Uterus (tissue), 4 donors: ENCODE measurements around the gene PEPD. TPM values are rescaled to one million over a fixed set of nuclear protein-coding genes. Genes with fewer than 3 reads are reported as not detected.

Experiments
- DNase-seq, 2 donors: peaks; one replicate each; pipeline ENCODE4 v3.0.0-alpha.2; 2019 to 2020
- H3K27ac ChIP-seq, 2 donors: fragments of 200-600 bp; sonication (generic); 1 replicate in 1 of 2; 2 replicates in 1 of 2; pipeline ENCODE4 v1.5.1; 2016 to 2018
- H3K27me3 ChIP-seq, 2 donors: fragments of 200-600 bp; sonication (generic); one replicate each; pipeline ENCODE4 v1.5.1; 2018 to 2019; ENCODE audit warnings: control low read depth in 1 of 2
- H3K36me3 ChIP-seq, 2 donors: fragments of 200-600 bp; sonication (generic); one replicate each; pipeline ENCODE4 v1.5.1; 2019; ENCODE audit warnings: control low read depth in 1 of 2
- H3K4me1 ChIP-seq, 2 donors: fragments of 200-600 bp; sonication (generic); one replicate each; pipeline ENCODE4 v1.5.1; 2018 to 2019; ENCODE audit warnings: control low read depth in 1 of 2
- H3K4me3 ChIP-seq, 2 donors: fragments of 200-600 bp; sonication (generic); 1 replicate in 1 of 2; 2 replicates in 1 of 2; pipeline ENCODE4 v1.5.1; 2018 to 2019; ENCODE audit warnings: mild to moderate bottlenecking in 1 of 2
- H3K9me3 ChIP-seq, 2 donors: fragments of 200-600 bp; sonication (generic); one replicate each; pipeline ENCODE4 v1.5.1; 2019; ENCODE audit warnings: control low read depth in 1 of 2
- CTCF ChIP-seq, 4 experiments: fragments of 200-600 bp in 2 of 4; fragments of 450-650 bp in 2 of 4; sonication (generic) in 2 of 4; IDR thresholded peaks; one replicate each; pipeline ENCODE4 v1.5.1; 2016 to 2019; ENCODE audit warnings: antibody characterized with exemption in 4 of 4, mild to moderate bottlenecking in 2 of 4, moderate library complexity in 1 of 4
- POLR2A ChIP-seq, 2 donors: fragments of 450-650 bp; IDR thresholded peaks; one replicate each; pipeline ENCODE4 v1.6.1; 2016; ENCODE audit warnings: antibody characterized with exemption in 2 of 2, mild to moderate bottlenecking in 1 of 2, moderate library complexity in 1 of 2
- intact Hi-C: fragments of 100-400 bp; cut with DNase I; formaldehyde crosslinking; loops from one replicate; pipeline ENCODE4 v1.15.1; 2023; ENCODE audit warnings: low total_unique reads
- total RNA-seq, 4 donors: library from RNA; depleted of rRNA in 3 of 4; stranded (reverse); fragments of >200 nt in 3 of 4; gene quantifications; one replicate each; pipeline versions ENCODE4 v1.1.0 to v1.2.4, GENCODE V29; 2014 to 2023
- donor health status: DM: yes; HTN: yes; CAD: no.

Gene PEPD
- total RNA-seq, 4 donors from 2014 or later: 26.1 to 47.0 (median 37.9) TPM

DNA sequence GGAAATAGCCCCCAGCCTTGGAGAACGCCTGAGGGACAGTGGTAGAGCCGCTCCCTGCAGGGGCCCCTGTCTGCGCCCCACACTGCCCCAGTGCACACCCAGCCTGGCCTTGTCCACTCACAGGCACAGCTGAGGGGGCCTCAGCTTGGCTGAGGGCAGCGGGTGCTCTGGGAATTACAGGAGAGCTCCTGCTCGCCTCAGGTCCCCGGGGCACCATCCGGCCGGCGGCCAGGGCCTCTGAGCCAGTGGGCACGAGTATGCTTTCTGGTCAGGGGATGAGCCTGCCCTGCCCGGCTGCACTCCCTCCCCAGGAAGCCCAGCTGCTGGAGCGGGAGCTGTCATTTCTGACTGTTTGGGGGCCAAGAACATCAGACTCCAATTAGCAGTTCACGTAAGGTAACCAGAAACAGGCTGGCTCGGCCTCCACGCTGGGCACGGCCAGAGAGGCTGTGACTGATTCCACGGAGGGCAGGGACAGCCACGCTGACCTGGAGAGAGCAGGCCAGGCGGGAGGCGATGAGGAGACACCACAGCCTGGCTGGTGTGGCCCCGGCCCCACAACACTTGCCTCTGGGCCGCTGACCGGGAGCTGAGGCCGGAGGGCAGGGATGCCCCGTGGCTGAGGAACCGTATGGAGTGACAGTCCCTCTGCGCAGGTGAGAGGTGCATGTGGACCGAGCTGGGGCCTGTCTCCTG, 132.7 kb downstream of the PEPD start:
- Histone ChIP-seq H3K36me3 (no peaks in the 10 kb centered on the region), H3K27me3 (no peaks in the 10 kb centered on the region), H3K4me1 (peaks cover 4 to 41% of the 10 kb centered on the region in 2 donors), H3K9me3 (no peaks in the 10 kb centered on the region), H3K4me3 (no peak overlapping the region), H3K27ac (peak overlapping the region; percentile 59 to 72)
- TF ChIP-seq POLR2A (IDR thresholded peaks at IDR 0.05): no peak
- TF ChIP-seq CTCF (IDR thresholded peaks at IDR 0.05): no peak
- DNase-seq: peak; percentile 24 to 43
- intact Hi-C loops: no loop called here

DNA sequence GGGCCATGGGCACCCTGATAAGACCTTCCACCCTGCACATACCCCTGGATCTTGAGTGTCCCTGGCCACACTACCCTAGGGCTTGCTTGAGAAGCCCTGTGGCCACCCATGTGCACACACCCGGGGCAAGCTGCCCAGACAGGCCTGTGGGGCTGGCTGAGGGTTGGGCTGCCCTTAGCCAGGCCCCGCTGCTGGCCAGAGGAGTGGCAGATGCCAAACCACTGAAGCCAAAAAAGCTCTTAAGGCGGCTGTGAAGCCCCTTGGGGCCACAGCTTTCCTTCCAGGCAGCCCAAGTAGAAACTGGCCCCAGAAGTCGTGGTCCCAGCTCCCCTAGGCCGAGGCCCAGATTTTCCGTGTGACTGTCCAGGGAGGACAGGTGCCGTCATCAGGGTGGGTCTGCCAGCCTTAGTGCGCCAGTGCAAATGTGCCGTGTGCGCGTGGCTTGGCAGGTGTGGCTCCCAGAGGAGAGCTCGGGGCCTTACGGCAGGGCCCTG, 133.3 kb downstream of the PEPD start:
- peaks cover 4 to 41% of the 10 kb centered on the region in 2 donors for H3K4me1 ChIP-seq
- H3K36me3 ChIP-seq: no peaks in the 10 kb centered on the region
- TF ChIP-seq CTCF (IDR thresholded peaks at IDR 0.05) (no peak), POLR2A (IDR thresholded peaks at IDR 0.05) (no peak)
- no peaks in the 10 kb centered on the region for H3K27me3 ChIP-seq
- no peak for DNase-seq
- no peaks in the 10 kb centered on the region for H3K9me3 ChIP-seq
- no peak overlapping the region for H3K4me3 ChIP-seq
- intact Hi-C loops: no loop called here
- H3K27ac ChIP-seq: peak overlapping the region; percentile 59 to 72

DNA sequence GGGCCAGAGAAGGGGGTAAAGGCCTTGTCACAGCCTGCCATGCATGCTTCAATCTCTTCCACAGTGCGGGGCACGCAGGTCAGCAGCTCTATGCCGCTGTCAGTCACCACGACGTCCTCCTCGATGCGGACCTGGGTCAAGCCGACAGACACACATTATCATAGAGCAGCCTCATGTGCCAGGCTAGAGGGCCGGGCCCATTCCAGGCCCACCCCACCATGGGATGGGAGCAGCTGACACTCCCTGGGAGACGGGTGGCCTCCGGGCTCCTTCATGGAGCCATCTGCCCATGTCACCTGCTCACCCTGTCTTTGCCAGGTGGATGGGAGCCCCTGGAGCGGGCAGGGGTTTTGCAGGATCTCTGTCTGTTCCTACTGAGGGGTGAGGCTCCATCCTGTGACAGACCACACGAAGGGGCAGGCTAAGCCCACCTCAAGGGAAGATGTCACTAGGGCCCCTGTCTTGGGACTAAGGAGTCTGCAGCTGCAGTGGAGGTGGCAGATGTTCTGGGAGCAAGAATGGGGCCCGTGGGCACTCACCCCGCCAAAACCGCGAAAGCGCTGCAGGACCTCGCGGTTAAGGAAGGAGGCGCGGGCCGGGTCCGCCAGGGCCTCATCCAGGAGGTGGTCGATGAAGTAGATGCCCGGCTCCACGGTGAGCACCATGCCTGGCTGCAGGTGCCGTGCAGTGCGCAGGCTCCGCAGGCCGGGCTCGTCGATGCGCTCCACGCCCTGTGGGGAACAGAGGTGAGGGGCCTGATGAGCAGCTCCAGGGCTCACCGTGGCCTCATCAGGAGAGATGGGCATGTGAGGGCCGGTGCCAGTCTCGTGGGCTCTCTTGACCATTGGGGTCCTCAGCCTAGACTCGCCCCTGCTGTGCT, 134.0 kb downstream of the PEPD start:
- DNase-seq: no peak
- peaks cover 4 to 39% of the 10 kb centered on the region in 2 donors for H3K4me1 ChIP-seq

GRCh38 chr19:33386361-33386858, 135.2 kb downstream of the PEPD start:
- H3K4me1 ChIP-seq: peaks cover 4 to 31% of the 10 kb centered on the region in 2 donors
- H3K36me3 ChIP-seq: no peaks in the 10 kb centered on the region
- TF ChIP-seq CTCF (IDR thresholded peaks at IDR 0.05) (no peak), POLR2A (IDR thresholded peaks at IDR 0.05) (no peak)
- no peak for DNase-seq
- no peak overlapping the region for H3K4me3 ChIP-seq
- no peak overlapping the region for H3K27ac ChIP-seq
- intact Hi-C loops: no loop called here
- H3K9me3 ChIP-seq: no peaks in the 10 kb centered on the region
- no peaks in the 10 kb centered on the region for H3K27me3 ChIP-seq

More for the DNA sequence above, 134.0 kb downstream of the PEPD start:
- Histone ChIP-seq H3K4me3 (no peak overlapping the region), H3K9me3 (no peaks in the 10 kb centered on the region), H3K27me3 (no peaks in the 10 kb centered on the region), H3K27ac (no peak overlapping the region), H3K36me3 (no peaks in the 10 kb centered on the region)
- intact Hi-C loops: no loop called here
- no peak for TF ChIP-seq POLR2A (IDR thresholded peaks at IDR 0.05)
- TF ChIP-seq CTCF (IDR thresholded peaks at IDR 0.05): no peak
